Measurements from ENCODE around the gene MYADM. TPM values are rescaled to one million over a fixed set of nuclear protein-coding genes. Genes with fewer than 3 reads are reported as not detected.
A peak's percentile ranks its signal among the peaks of the same experiment; 100 is the strongest.
"Not testable (repeated sequence)": the region's sequence is repeated elsewhere in the genome, so short reads cannot be mapped to it uniquely, and the experiment has no call there.

Gene MYADM
- polyA plus RNA-seq, 6 donors from 2014 or later, result 13.8 to 56.4 (median 34.9) TPM

- Mint-ChIP-seq H3K4me1 (peaks cover 9 to 15% (median 12%) of the 10 kb centered on the region in 3 donors), H3K4me3 (no peak overlapping the region), H3K27me3 (peaks cover 41 to 54% (median 48%) of the 10 kb centered on the region in 3 donors), H3K27ac (no peak overlapping the region), H3K36me3 (peaks cover 0 to 8% of the 10 kb centered on the region in 2 donors), H3K9me3 (peaks cover 0 to 5% (median 0%) of the 10 kb centered on the region in 7 donors)
- ATAC-seq (ENCODE audit: low read depth in 2 of 2), result no peak
- no peak for DNase-seq
These were observed 18.4 kb upstream of the MYADM start for GRCh38 chr19:53849237-53849676.

- DNase-seq, result no peak
- no peak for ATAC-seq (ENCODE audit: low read depth in 2 of 2)
- Mint-ChIP-seq H3K27ac (no peak overlapping the region), H3K9me3 (peaks cover 0 to 5% (median 0%) of the 10 kb centered on the region in 7 donors), H3K4me1 (peaks cover 9 to 15% (median 12%) of the 10 kb centered on the region in 3 donors), H3K27me3 (peaks cover 33 to 37% (median 35%) of the 10 kb centered on the region in 3 donors), H3K4me3 (no peak overlapping the region), H3K36me3 (peaks cover 0 to 8% of the 10 kb centered on the region in 2 donors)
These were observed 14.0 kb upstream of the MYADM start for GRCh38 chr19:53853707-53854106.

- peak overlapping the region in 3 of 6 donors; percentile 6 to 78 (median 42) for H3K27ac Mint-ChIP-seq
These were observed 3.3 kb upstream of the MYADM start for GRCh38 chr19:53864308-53864836.

GRCh38 chr19:53865523-53865917 lies 2.2 kb upstream of the MYADM start:
- H3K4me1 Mint-ChIP-seq, result peaks cover 23 to 47% (median 35%) of the 10 kb centered on the region in 3 donors
- peaks cover 0 to 8% of the 10 kb centered on the region in 2 donors for H3K36me3 Mint-ChIP-seq
- H3K27ac Mint-ChIP-seq, result peak overlapping the region; percentile 97 to 100 (median 100)
- DNase-seq (no peak), ATAC-seq (ENCODE audit: low read depth in 2 of 2) (no peak)
- peaks cover 0 to 8% (median 5%) of the 10 kb centered on the region in 3 donors for H3K27me3 Mint-ChIP-seq
- H3K9me3 Mint-ChIP-seq, result no peaks in the 10 kb centered on the region
- peak overlapping the region; percentile 47 to 98 (median 78) for H3K4me3 Mint-ChIP-seq

More at GRCh38 chr19:53864308-53864836, 3.3 kb upstream of the MYADM start:
- Mint-ChIP-seq H3K27me3 (peaks cover 0 to 8% (median 5%) of the 10 kb centered on the region in 3 donors), H3K4me1 (peaks cover 21 to 41% (median 29%) of the 10 kb centered on the region in 3 donors), H3K36me3 (peaks cover 0 to 8% of the 10 kb centered on the region in 2 donors), H3K4me3 (peak overlapping the region in 3 of 8 donors; percentile 21 to 71 (median 37)), H3K9me3 (no peaks in the 10 kb centered on the region)
- DNase-seq, result no peak
- no peak for ATAC-seq (ENCODE audit: low read depth in 2 of 2)

- Mint-ChIP-seq H3K36me3 (peaks cover 0 to 8% of the 10 kb centered on the region in 2 donors), H3K27ac (peak overlapping the region; percentile 100), H3K9me3 (no peaks in the 10 kb centered on the region), H3K27me3 (peaks cover 0 to 8% (median 5%) of the 10 kb centered on the region in 3 donors), H3K4me1 (peaks cover 28 to 53% (median 42%) of the 10 kb centered on the region in 3 donors), H3K4me3 (peak overlapping the region; percentile 88 to 98 (median 95))
- ATAC-seq (ENCODE audit: low read depth in 2 of 2) (peak; percentile 5 to 16), DNase-seq (peak; percentile 61)
These were observed 1.5 kb upstream of the MYADM start for GRCh38 chr19:53865918-53866864.

GRCh38 chr19:53866865-53867224 lies 838 bp upstream of the MYADM start:
- ATAC-seq (ENCODE audit: low read depth in 2 of 2) (no peak), DNase-seq (no peak)
- Mint-ChIP-seq H3K4me3 (peak overlapping the region; percentile 88 to 98 (median 95)), H3K4me1 (peaks cover 34 to 60% (median 47%) of the 10 kb centered on the region in 3 donors), H3K36me3 (peaks cover 5 to 15% of the 10 kb centered on the region in 2 donors), H3K27ac (peak overlapping the region; percentile 100), H3K27me3 (peaks cover 0 to 8% (median 5%) of the 10 kb centered on the region in 3 donors), H3K9me3 (no peaks in the 10 kb centered on the region)

GRCh38 chr19:53868091-53868891 lies 608 bp downstream of the MYADM start:
- Mint-ChIP-seq H3K27ac (peak overlapping the region; percentile 99 to 100 (median 100)), H3K27me3 (peaks cover 0 to 8% (median under 1%) of the 10 kb centered on the region in 3 donors), H3K36me3 (peaks cover 5 to 16% of the 10 kb centered on the region in 2 donors), H3K4me3 (peak overlapping the region; percentile 88 to 99 (median 96)), H3K9me3 (no peaks in the 10 kb centered on the region), H3K4me1 (peaks cover 38 to 69% (median 61%) of the 10 kb centered on the region in 3 donors)
- no peak for ATAC-seq (ENCODE audit: low read depth in 2 of 2)
- DNase-seq, result no peak

- H3K4me1 Mint-ChIP-seq, result peaks cover 46 to 78% (median 70%) of the 10 kb centered on the region in 3 donors
- peak overlapping the region; percentile 88 to 99 (median 96) for H3K4me3 Mint-ChIP-seq
- ATAC-seq (ENCODE audit: low read depth in 2 of 2), result peak; percentile 40 to 45
- peaks cover 0 to 1% (median 0%) of the 10 kb centered on the region in 7 donors for H3K9me3 Mint-ChIP-seq
- H3K36me3 Mint-ChIP-seq, result peaks cover 12 to 24% of the 10 kb centered on the region in 2 donors
- peak; percentile 90 for DNase-seq
- H3K27me3 Mint-ChIP-seq, result peaks cover 0 to 8% (median 0%) of the 10 kb centered on the region in 3 donors
- H3K27ac Mint-ChIP-seq, result peak overlapping the region; percentile 87 to 100 (median 98)
These were observed 1.5 kb downstream of the MYADM start for GRCh38 chr19:53868892-53869804.

- Mint-ChIP-seq H3K4me3 (peak overlapping the region; percentile 85 to 99 (median 96)), H3K4me1 (peaks cover 54 to 86% (median 76%) of the 10 kb centered on the region in 3 donors), H3K27ac (peak overlapping the region; percentile 96 to 100 (median 98)), H3K36me3 (peaks cover 20 to 32% of the 10 kb centered on the region in 2 donors)
- not testable (repeated sequence) for ATAC-seq (ENCODE audit: low read depth in 2 of 2); H3K27me3 Mint-ChIP-seq; H3K9me3 Mint-ChIP-seq; DNase-seq
These were observed 2.3 kb downstream of the MYADM start for GRCh38 chr19:53869805-53870484.

GRCh38 chr19:53870485-53870844 lies 2.8 kb downstream of the MYADM start:
- ATAC-seq (ENCODE audit: low read depth in 2 of 2), result no peak
- peak overlapping the region; percentile 95 to 100 (median 97) for H3K27ac Mint-ChIP-seq
- H3K36me3 Mint-ChIP-seq, result peaks cover 21 to 34% of the 10 kb centered on the region in 2 donors
- peaks cover 55 to 89% (median 76%) of the 10 kb centered on the region in 3 donors for H3K4me1 Mint-ChIP-seq
- peaks cover 0 to 8% (median 0%) of the 10 kb centered on the region in 3 donors for H3K27me3 Mint-ChIP-seq
- peaks cover 0 to 6% (median 0%) of the 10 kb centered on the region in 7 donors for H3K9me3 Mint-ChIP-seq
- peak; percentile 64 for DNase-seq
- H3K4me3 Mint-ChIP-seq, result peak overlapping the region; percentile 71 to 93 (median 82)

- Mint-ChIP-seq H3K27me3 (peaks cover 0 to 8% (median 0%) of the 10 kb centered on the region in 3 donors), H3K4me3 (peak overlapping the region; percentile 60 to 93 (median 82)), H3K9me3 (peaks cover 0 to 6% (median 0%) of the 10 kb centered on the region in 7 donors), H3K4me1 (peaks cover 47 to 83% (median 71%) of the 10 kb centered on the region in 3 donors), H3K36me3 (peaks cover 21 to 34% of the 10 kb centered on the region in 2 donors), H3K27ac (peak overlapping the region; percentile 95 to 100 (median 96))
- ATAC-seq (ENCODE audit: low read depth in 2 of 2) (peak; percentile 9 to 10), DNase-seq (peak; percentile 65)
These were observed 3.8 kb downstream of the MYADM start for GRCh38 chr19:53871454-53871853.
